ENCODE data around the gene RFC3. TPM values are rescaled to one million over a fixed set of nuclear protein-coding genes. Genes with fewer than 3 reads are reported as not detected.
A peak's percentile ranks its signal among the peaks of the same experiment; 100 is the strongest.
"Not testable (repeated sequence)": the region's sequence is repeated elsewhere in the genome, so short reads cannot be mapped to it uniquely, and the experiment has no call there.

The RFC3 gene
- total RNA-seq = 5.0 TPM
- long read RNA-seq, transcript RFC3-201 (9 exons, 2,402 nt) = major isoform, 6 of 6 reads
- long read RNA-seq, partial matches to known transcripts = 0 of 6 reads
- long read RNA-seq, other reads (novel, unspliced or antisense) = 0 of 6 reads

DNA sequence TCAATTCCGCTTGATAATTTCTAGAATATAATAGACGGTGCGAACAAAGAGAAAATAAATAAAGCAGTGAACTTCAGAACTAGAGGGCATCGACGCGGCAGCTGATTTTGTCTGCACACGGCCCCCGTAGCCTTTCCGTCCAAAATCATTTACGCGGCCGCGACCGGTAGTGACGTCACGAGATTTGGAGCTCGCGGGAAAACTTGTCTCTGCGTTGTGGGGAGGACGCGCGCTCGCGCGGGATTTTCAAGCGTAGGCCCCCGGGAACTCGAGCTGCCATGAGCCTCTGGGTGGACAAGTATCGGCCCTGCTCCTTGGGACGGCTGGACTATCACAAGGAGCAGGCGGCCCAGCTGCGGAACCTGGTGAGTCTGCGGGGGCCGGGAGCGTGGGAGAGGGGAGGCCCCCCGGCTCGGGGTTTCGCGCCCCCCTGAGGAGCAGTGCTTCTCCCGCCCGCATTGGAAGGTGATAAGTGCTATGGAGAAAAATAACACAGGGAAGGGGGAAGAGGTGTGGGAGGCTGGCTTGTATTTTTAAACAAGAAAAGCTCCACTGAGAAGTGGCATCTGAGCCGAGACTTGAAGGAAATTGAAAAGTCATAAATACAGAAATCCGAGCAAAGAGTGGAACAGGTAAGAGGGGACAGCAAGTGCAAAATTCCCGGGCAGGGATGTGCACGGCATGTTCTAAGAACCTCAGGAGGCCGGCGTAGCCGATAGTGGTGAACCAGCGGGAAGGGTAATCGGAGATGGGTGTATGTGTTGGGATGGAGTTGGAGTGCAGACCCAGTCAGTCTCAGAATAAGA is at the start of gene RFC3:
RFC3 (plus strand) TSS at position 249 of the 806 bp plus-strand sequence; CDS start at position 279, 30 bp downstream.
- DNase-seq (ENCODE audit: missing footprints) (peak; percentile 97), ATAC-seq (peak; percentile 93)
- intact Hi-C loops (cut with DNase I) = no loop called here

DNA sequence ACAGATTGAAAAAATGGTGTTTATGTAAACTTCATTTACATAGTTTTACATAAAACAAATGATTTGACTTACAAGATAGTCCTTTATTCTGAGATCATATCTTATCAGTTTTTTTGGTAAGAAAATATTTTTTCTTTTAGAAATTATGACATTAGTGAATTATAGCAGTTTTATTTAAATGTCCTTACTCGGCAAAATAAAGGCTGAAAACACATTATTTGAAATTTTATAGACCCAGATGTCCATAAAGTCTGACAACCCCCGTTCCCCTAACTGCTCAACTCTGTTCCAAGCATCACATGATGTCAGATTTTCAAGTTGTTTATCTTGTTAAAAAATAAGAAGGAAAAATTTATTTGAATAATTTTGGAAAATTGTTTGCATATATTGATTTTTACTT is 46.7 kb upstream of the RFC3 start:
- ATAC-seq = no peak
- DNase-seq (ENCODE audit: missing footprints) = no peak
- intact Hi-C loops (cut with DNase I) = no loop called here

DNA sequence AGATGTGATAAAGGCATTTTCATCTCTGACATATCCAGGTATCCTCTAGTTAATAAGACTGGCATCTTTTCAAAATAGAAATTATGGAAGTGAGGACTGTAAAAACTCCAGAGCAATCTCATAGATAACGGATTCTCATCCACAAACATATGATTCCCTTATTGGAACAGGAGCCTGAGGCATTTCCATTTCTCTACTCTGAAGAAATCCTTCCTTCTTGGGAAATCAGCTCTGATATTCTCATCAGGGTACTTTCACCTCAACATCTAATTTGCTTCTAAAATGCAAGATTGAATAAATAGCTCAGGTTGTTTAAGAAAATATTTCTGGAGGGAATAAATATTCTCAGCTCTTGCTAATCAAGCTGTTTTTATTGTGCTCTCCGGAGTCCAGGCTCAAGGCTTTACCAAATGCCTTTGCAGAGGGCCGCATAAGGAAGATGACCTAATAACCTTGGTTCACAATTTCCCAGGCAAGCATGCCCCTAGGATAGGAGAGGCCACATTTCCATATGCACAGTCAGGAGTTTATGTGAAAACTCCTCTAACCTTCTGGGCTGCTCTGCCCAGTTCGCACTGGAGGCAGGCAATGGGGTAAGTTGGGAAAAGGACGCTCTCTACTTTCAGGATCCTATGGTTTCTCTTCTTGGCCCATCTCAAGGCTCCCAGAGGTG is 44.0 kb upstream of the RFC3 start:
- DNase-seq (ENCODE audit: missing footprints) = no peak
- ATAC-seq = no peak
- intact Hi-C loops (cut with DNase I) = no loop called here

- no peak for DNase-seq (ENCODE audit: missing footprints)
- ATAC-seq = peak; percentile 52
These were observed 42.4 kb upstream of the RFC3 start for GRCh38 chr13:33775339-33776108.

GRCh38 chr13:33776239-33776881 is 41.6 kb upstream of the RFC3 start:
- no peak for DNase-seq (ENCODE audit: missing footprints)
- intact Hi-C loops (cut with DNase I) = no loop called here
- no peak for ATAC-seq

More at GRCh38 chr13:33775339-33776108, 42.4 kb upstream of the RFC3 start:
- intact Hi-C loops (cut with DNase I) = no loop called here

DNA sequence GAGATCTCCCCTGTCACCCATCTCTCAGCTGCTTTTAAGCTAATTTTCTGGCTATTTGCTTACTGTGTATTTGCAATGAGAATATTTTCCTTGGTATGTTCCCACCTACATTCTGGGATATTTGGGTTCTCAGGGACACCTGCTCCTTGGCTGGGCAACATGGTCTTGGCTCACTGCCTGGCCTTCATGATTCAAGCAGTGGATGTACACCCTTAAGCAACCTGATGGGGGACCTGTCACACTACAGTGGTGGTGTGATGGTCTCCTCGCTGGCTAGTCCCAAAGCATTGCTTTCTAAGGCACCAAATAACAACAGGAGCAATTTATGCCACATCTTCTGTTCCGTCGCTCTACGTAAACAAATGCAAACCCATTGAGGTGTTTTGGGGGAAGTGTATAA is 35.3 kb upstream of the RFC3 start:
- ATAC-seq (no peak), DNase-seq (ENCODE audit: missing footprints) (no peak)
- intact Hi-C loops (cut with DNase I) = no loop called here

- ATAC-seq; intact Hi-C loops (cut with DNase I); DNase-seq (ENCODE audit: missing footprints): not testable (repeated sequence)
These were observed 34.7 kb upstream of the RFC3 start for GRCh38 chr13:33783212-33783611.

GRCh38 chr13:33784738-33785137 is 33.2 kb upstream of the RFC3 start:
- intact Hi-C loops (cut with DNase I) = no loop called here
- DNase-seq (ENCODE audit: missing footprints) = no peak
- no peak for ATAC-seq

- intact Hi-C loops (cut with DNase I) = no loop called here
- DNase-seq (ENCODE audit: missing footprints) = no peak
- no peak for ATAC-seq
These were observed 32.6 kb upstream of the RFC3 start for GRCh38 chr13:33785384-33785783.

- DNase-seq (ENCODE audit: missing footprints) = no peak
- intact Hi-C loops (cut with DNase I) = no loop called here
- no peak for ATAC-seq
These were observed 30.8 kb upstream of the RFC3 start for GRCh38 chr13:33787051-33787591.

GRCh38 chr13:33789066-33789606 is 28.8 kb upstream of the RFC3 start:
- intact Hi-C loops (cut with DNase I) = no loop called here
- DNase-seq (ENCODE audit: missing footprints) (no peak), ATAC-seq (no peak)

DNA sequence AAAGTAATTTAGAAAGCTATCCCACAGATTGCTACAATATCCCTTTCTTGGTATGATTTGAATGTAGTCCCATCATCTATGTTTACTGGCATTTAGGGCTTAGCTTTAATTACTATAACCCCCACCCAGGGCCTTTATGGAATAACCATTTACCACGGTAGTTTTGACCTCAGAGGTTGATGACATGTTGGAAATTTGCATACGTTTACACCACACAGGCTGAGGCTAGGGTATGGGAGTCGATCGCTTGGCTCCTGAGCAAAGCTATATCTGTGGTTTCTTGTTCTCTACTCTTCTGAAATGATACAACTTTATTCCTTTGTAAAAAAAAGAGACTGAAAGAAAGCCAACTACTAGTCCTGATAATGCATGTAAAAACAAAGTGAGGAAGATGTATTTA is 28.2 kb upstream of the RFC3 start:
- ATAC-seq (no peak), DNase-seq (ENCODE audit: missing footprints) (no peak)
- intact Hi-C loops (cut with DNase I) = no loop called here

GRCh38 chr13:33793726-33794125 is 24.2 kb upstream of the RFC3 start:
- DNase-seq (ENCODE audit: missing footprints) (no peak), ATAC-seq (no peak)
- intact Hi-C loops (cut with DNase I) = no loop called here

DNA sequence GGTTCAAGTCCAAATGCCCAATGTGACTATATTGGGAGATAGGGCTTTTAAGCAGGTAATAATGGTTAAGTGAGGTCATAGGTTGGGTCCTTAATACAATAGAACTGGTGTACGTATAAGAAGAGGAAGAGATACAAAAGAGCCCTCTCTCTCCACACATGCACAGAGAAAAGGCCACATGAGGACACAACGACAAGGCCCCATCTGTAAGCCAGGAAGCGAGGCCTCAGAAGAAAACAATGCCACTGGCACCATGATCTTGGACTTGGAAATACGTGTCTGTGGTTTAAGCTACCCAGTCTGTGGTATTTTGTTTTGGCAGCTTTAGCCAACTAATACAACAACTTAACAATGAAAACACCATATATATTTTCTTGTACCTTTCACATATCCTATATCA is 23.4 kb upstream of the RFC3 start:
- intact Hi-C loops (cut with DNase I) = no loop called here
- no peak for DNase-seq (ENCODE audit: missing footprints)
- ATAC-seq = no peak

GRCh38 chr13:33796095-33796494 is 21.9 kb upstream of the RFC3 start:
- DNase-seq (ENCODE audit: missing footprints) (no peak), ATAC-seq (no peak)
- intact Hi-C loops (cut with DNase I) = no loop called here

DNA sequence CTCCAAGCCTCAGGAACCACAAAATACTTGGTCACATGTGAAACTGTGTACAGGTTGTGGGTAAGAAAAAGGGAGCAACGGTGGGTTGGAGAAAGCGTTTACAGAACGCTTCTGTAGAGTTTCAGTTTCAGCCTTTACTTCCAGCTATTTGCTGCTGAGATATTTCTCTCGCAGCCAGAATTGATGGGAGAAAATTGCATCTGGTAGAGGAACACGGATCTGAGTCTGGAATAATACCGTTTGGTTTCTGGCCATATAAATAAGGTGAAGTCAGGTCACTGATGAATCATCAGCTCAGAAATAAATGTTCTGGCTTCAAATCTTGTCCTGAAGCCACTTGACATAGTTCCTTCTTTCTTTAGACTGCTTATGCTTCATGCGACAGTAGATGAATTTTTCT is 20.3 kb upstream of the RFC3 start:
- ATAC-seq (peak; percentile 76), DNase-seq (ENCODE audit: missing footprints) (no peak)
- intact Hi-C loops (cut with DNase I) = no loop called here

- ATAC-seq (peak; percentile 47), DNase-seq (ENCODE audit: missing footprints) (no peak)
- intact Hi-C loops (cut with DNase I) = no loop called here
These were observed 19.9 kb upstream of the RFC3 start for GRCh38 chr13:33798023-33798422.

DNA sequence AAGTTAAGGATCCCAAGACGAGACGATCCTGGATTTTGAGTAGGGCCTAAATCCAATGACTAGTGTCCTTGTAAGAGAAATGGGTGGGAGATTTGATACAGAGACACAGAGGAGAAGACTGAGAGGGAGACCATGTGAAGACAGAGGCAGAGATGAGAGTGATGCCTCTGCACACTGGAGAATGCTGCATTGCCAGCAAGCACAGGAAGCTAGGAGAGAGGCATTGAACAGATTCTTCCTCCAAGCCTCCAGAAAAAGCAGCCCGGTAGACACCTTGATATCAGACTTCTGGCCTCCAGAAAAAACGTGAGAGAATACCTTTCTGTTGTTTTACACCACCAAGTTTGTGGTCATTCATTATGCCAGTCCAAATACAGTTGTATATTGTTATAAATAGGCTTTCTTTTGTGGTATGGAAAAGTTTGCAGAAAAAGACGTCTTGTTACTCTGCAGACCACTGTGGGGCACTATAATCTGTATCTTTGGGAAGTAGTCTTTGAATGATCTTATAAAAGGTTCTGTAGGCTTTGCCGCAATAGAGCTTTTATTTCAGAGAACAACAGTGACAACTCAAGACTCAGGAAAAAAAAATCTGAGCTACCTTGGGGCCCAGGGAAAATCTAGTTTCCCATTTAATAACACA is 17.9 kb upstream of the RFC3 start:
- no peak for ATAC-seq
- intact Hi-C loops (cut with DNase I) = loop anchor here (1.0 to 10.0 kb wide), 3 partner anchors 33 to 1365 kb away; no protein-coding TSS in a partner anchor
- no peak for DNase-seq (ENCODE audit: missing footprints)
